ENCODE results near the gene WNT9B.

DNA sequence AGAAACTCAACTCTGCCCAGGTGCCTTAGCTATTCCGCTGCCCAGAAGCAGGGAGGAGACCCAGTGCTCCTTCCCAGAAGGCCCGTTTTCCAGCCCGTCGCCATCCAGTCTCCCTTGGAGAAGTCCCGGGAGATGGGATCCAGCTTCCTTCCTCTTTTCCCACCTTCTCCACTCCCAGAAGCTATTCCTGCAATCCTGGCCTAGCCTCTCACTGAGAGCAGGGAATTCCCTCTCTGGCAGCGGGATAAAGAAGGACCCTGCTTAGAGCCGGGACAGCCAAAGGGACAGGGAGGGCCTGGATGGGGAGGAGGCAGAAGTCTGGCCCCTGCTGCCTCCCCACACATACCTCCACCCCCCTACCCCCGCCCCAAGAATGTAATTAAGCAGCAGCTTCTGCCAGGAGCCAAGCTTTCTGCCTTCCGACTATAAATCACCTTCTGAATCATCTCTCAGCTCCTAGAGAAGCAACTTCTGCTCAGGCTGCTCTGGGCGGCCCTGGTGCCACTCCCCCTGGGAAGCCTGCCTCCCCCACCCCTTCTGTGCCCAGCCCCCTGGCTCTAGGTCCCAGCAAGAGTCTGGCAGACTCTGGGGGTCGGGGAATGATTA, 39.3 kb upstream of the WNT9B start:
- TF ChIP-seq, protein P1, sequence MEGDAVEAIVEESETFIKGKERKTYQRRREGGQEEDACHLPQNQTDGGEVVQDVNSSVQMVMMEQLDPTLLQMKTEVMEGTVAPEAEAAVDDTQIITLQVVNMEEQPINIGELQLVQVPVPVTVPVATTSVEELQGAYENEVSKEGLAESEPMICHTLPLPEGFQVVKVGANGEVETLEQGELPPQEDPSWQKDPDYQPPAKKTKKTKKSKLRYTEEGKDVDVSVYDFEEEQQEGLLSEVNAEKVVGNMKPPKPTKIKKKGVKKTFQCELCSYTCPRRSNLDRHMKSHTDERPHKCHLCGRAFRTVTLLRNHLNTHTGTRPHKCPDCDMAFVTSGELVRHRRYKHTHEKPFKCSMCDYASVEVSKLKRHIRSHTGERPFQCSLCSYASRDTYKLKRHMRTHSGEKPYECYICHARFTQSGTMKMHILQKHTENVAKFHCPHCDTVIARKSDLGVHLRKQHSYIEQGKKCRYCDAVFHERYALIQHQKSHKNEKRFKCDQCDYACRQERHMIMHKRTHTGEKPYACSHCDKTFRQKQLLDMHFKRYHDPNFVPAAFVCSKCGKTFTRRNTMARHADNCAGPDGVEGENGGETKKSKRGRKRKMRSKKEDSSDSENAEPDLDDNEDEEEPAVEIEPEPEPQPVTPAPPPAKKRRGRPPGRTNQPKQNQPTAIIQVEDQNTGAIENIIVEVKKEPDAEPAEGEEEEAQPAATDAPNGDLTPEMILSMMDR (IDR thresholded peaks at IDR 0.05): no peak
- no peak for TF ChIP-seq ZFX (IDR thresholded peaks at IDR 0.05; ENCODE audit: borderline replicate concordance)
